NCI-H748 (cell line): Measurements from ENCODE around the gene ADCY1.

Source experiments
- DNase-seq: peaks from one replicate; lab custom pipeline; 2025; ENCODE audit not compliant: unreplicated experiment; lab: John Stamatoyannopoulos, UW

The ADCY1 gene

DNA sequence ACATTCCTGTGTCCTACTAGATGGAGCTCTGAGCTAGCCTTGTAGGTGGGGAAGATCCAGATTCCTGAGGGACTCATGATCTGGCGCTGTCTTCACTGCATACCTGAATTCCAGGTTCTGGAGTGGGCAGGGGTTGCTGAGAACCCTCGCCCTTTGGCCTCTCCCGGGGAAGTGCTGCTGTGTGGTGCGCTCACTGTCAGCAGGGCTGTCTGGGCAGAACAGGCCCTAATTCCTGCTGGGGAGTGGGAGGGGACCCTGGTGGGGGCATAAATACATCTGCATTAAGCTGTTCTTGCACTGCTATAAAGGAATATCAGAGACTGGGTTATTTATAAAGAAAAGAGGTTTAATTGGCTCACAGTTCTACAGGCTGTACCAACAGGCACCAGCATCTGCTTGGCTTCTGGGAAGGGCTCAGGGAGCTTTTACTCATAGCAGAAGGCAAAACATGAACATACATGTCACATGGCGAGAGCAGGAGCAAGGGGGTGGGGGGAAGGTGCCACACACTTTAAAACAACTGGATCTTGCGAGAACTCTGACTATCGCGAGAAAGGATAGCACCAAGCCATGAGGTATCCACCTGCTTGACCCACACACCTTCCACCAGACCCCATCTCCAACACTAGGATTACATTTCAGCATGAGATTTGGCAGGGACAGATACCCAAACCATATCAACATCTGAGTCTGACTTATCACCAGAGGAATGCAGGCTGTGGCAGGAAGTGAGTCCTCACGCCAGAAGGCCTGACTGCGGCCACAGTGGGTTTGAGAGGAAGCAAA lies 115.0 kb downstream of the ADCY1 start:
- no peak for DNase-seq

DNA sequence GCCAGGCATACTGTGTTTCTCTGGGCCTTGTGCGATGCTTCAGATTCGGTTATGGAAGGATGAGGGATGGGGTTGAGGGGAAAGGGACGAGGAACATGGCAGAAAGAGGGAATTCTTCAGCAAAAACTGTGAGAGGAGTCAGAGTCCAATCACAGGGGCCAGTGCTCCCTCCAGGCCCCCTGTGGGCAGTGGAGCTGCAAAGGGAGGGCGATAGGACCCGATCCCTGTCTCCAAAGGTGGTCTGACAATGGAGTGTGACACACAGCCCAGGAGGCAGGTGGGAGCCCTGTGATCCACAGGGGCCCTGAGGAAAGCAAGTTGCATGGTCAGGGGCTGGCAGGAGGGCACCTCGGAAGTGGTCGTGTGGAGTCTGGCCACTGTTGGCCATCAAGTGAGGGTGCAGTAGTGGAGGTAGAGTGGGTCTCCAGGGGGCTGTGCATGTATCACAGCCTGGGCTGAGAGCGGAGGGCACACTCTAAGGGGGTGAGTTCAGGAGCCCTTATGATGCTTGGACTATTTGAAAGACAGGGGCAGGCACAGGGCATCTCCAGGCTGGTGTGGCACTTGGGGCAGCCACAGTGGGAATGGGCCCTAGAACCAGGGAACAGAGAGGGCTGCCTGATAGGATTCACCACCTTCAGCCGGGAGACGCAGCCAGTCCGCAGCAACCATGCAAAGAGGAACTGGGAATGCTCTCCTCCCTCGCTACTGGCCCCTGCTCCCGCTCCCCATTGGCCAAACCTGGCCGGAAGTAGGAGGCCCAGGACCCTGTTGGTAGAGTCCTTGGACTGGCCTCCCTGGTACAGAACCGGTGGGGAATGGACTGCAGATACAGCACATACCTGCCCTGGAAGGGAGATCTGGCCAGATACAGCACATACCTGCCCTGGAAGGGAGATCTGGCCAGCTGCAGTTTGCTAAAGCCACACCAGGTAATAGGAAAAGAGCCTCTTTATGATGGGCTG lies 115.9 kb downstream of the ADCY1 start:
- no peak for DNase-seq

DNA sequence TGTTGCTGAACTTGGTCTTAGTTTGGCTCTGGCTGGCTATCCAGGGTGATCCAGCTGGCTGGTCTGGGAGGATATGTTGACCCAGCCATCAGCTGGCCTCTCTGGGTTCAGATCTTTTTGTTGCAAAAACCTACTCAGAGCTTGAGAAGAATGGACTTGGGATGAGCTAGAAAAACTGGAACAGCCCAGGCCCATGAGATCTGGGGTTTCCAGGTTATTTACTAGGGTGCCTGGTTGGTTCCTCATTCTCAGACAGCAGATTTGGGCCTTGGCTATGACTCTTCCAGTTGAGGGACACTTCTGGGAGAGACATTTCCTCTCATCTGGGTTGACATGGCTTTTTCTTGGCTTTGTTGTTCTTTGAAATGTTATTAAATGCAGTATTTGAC lies 116.6 kb downstream of the ADCY1 start:
- no peak for DNase-seq

GRCh38 chr7:45691155-45691656 lies 117.0 kb downstream of the ADCY1 start:
- DNase-seq, result no peak

DNA sequence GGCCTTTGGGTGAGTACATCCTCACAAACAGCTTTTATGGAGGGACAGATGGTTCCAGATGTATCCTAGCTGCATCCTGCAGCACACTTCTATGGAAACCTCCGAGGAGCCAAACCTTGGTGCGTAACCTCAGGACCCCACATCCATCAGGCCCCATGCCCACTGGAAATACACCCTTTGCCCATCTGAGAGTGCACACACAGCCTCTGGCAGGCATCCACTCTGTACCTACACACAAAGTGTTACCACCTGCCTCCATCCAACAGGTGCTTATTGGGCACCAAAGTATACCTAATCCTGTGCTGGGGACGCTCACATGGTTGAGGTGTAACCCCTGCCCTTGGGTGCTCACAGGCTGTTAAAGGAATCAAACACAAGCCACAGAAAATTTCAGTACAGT lies 117.9 kb downstream of the ADCY1 start:
- no peak for DNase-seq

- no peak for DNase-seq
These were observed 121.3 kb downstream of the ADCY1 start for GRCh38 chr7:45695249-45695995.

GRCh38 chr7:45696476-45696875 lies 122.3 kb downstream of the ADCY1 start:
- no peak for DNase-seq

DNA sequence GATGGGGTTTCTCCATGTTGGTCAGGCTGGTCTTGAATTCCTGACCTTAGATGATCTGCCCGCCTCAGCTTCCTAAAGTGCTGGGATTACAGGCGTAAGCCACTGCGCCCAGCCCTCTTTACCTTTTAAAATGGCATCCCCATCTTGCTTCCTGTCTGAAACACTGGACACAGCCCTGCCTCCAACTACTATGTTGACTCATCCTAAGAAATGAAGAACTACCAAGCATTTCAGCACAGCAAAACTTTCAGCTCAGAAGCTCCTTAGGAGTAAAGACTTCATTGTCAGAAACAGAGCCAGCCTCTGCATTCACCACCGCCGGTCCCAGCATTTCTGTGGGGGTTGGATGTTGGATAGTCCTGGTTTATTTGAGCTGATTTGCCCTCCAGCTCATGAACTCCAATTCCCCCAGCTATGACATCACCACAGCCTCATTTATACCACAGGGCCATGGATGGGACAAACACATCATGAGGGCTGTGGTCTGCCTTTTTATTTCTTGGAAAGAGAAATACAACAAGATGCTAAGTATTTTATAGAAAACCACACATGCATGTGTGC lies 123.5 kb downstream of the ADCY1 start:
- DNase-seq, result no peak

DNA sequence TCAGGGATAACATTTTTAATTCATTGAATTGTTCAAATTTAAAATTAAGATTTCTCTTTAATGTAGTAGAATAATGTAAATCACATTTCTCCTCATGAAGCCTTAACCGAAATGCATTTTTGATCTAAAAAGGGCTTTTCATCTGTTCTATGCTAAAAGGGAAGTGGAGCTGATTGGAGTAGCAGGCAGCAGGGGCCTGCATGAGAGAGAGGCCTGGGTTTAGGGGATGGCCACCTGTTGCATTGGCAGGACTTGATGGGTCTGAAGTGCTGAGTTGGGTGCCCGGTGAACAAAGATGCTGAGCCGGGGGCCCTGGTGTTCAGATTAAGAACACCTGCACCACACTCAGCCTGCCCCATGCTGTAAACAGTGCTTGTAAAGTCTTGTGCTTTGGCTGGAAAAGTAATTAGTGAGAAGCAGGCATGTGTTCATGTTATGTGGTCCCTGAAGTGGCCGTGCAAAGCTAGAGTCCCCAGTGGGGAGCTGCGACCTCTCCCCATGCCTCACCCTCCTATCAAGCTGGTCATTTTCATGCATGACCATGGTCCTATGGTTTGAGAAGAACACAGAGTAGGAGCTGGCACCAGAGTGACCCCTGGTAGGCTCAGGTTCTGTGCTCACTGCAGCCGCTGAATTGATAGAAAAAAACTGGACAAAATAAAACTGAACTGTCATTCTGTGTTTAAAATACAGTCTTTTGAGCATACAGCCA lies 124.3 kb downstream of the ADCY1 start:
- no peak for DNase-seq

DNA sequence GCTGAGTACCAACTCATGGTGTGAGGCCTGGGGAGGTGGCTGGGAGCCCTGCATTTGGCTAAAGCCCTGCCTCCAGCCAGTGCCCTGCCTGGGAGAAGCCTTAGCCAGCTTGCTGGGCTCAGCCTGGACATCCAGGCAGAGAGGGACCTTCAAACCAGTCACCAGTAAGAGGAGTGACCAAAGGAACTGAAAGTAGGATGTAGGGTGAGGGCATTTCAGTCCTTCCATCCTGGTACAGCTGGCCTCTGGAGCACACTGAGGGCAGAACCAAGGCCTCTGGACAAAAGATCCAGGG lies 124.8 kb downstream of the ADCY1 start:
- no peak for DNase-seq

DNA sequence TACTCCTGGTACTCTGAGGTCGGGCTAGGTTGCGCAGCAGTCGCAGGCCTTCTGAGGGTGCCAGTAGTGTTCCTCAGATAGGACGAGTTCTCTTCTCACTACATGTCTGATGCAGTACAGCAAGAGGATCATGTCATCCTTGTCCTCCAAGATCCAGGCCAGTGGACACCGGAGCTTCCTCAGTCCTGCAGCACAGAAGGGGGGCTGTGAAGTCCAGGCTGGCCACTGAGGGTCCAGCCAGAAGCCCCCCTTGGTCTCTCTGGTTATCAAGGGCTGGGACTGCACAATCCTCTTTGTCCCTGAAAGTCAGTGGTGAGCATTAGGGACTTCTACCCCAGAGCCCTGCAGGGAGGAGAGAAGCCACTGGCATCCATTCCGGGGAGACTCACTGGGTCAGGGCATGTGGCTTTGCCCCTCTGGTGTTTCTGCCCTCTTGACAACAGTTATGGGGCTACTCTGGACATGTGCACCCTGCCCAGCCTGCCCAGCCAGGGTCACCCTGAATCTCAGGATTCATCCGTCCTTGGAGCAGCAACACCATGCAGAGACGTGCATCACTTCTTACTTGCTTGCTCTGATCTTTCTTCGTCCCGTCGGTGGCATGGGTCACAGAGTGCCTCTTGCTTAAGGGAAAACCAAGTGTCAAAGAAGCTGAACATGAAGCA lies 125.7 kb downstream of the ADCY1 start:
- no peak for DNase-seq

GRCh38 chr7:45700556-45700955 lies 126.4 kb downstream of the ADCY1 start:
- DNase-seq, result no peak

DNA sequence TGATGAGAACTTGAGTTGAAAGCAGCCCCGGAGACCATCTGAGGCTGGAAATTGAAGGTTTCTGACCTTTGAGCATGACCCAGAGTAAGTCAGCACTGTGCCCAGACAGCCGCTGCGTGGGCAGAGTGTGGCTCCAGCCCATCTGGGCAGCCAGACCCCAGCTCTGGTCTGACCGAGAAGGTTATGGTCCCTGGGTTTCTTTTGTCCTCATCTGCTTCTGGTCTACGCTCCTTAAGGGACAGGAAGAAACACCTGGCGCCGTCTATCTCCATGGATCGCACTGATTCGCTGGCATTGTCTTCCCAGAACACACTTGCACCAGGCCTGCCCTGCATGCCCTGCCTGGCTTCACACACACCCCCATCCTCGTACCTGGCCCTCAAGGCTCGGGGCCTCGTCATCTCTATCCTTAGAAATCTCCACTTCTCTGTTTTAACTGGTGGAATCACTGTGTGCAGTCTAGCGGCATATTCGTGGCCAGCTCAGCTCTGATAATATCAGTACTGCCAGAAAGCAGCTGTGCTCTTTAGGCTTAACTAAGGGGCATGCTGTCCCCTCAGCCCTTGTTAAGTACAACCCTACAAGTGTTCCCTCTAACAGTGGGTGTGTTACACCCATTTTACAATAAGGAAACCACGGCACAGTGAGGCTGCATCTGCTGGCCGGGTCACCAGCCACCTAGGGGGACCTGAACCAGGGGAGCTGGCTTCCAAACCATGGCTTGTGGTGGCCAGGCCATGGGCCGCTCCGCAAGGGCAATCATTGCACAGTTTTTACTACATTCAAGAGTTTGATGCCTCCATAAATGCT lies 127.7 kb downstream of the ADCY1 start:
- no peak for DNase-seq

GRCh38 chr7:45702751-45703150 lies 128.6 kb downstream of the ADCY1 start:
- DNase-seq, result no peak

DNA sequence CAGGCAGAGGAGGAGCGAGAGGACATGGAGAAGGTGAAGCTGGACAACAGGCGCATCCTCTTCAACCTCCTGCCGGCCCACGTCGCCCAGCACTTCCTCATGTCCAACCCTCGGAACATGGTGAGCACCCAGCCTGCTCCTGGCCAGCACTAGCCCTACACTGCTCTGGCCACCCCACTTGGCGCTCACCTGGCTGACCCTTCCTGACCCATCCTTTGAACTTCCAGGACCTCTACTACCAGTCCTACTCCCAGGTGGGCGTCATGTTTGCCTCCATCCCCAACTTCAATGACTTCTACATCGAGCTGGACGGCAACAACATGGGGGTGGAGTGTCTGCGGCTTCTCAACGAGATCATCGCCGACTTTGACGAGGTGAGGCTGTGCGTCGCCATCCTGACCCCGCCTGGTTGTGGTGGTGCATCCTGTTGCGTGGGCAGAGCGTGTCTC lies 129.2 kb downstream of the ADCY1 start:
- no peak for DNase-seq

DNA sequence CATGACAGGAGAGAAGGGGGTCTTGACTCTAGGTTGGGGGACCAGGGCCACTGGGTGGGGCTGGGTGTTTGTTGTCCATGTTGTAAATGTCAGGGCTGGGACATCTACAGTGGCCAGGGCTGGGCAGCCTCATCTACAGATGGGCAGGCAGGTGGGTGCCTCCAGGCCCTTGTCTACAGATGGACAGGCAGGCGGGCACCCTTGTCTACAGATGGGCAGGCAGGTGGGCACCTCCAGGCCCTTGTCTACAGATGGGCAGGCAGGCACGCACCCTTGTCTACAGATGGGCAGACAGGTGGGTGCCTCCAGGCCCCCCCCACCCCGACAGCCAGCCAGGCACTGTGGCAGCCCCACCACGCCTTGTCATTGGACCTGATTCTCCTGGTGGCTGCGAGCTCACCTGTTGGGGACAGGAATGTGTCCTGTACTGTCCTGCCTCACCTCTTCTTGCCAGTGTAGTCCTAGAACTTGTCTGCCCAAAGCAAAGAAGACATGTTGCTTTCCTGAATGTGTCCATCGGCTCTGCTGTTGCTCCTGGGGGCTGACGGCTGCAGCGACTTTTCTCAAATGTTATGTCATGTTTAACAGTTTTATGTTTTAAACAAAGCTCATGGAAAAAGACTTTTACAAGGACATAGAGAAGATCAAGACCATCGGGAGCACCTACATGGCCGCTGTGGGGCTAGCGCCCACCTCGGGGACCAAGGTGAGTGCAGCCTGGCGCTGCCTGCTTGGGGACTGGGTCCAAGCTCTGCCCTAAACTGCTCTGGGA lies 129.9 kb downstream of the ADCY1 start:
- DNase-seq, result no peak

DNA sequence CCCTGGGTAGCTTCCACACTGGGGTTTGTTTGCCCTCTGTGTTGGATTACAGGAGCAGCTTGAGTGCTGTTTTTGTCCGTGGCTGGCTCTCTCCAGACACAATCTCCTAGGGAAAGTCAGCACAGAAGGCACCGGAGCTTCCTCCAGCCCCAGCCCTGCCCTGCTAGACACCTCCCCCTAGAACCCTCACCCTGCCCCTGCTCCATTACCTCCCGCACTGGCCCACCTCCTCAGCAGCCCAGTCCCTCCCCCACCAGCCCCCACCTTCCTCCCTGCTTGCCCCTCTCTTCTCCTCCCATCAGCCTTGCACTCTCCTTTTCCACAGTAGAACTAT lies 130.5 kb downstream of the ADCY1 start:
- DNase-seq, result no peak
